Fibroblast of skin of scalp (primary cell): ENCODE measurements around the gene TRAT1.
A peak's percentile ranks its signal among the peaks of the same experiment; 100 is the strongest.

ENCODE experiments used
- DNase-seq: peaks from one replicate; pipeline ENCODE4 v3.0.0-alpha.2; 2013

TRAT1 gene

DNA sequence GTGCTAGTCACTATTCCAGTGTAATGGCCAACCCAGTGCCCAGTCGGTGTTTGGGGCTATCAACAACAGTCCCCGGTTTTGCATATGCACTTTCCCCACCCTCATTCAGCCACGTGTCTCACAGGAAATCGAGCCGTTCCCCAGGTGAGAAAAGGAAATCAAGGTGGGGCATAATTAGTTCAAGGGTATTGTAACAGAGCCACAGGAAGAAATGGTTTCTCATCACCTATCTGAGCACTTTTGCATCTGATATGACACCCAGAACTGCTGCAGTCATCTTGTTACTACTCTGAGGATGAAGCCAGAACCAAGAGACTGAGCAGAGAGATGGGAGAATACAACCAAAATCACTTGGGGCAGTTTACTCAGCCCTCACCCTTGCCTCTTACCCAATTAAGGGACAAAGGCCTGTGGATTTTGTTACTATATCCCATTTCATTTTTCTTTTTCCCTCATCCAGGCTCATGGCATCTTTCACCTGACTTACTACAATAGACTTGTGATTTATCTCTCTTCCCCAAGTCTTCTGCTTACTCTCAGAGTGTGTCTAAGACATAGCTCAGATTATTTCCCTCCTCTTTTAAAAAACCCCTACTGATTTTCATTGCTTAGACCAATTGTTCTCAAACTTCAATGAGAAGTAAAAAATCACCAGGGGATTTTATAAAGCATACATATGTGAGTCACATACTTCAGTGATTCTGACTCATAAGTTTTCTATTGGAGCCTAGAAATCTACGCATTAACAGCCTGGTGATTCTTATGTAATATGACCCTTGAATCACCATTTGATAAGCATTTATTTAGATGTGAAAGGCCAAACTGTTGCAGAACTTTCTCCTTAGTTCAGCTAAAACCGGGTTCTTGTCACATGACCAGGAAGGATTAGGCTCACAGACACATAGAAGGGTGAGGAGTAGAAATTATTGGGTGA is 40.5 kb downstream of the TRAT1 start:
- peak; percentile 14 for DNase-seq

DNA sequence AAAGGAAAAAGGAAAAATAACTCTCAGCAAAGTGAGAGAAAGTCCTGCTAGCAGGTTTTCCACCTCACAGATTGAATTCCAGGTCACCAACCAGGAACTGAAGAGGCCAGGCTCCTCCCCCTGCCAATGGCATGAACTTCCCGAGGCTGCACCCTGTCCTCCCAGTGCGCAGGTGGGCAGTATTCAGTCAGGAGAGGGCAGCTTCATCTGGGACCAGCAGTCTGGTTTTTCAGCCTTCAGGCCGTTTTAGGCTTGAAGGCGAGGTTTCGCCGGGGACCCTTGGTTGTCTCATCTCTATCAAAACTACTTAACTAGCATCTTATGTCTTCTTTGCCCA is 41.2 kb downstream of the TRAT1 start:
- no peak for DNase-seq

DNA sequence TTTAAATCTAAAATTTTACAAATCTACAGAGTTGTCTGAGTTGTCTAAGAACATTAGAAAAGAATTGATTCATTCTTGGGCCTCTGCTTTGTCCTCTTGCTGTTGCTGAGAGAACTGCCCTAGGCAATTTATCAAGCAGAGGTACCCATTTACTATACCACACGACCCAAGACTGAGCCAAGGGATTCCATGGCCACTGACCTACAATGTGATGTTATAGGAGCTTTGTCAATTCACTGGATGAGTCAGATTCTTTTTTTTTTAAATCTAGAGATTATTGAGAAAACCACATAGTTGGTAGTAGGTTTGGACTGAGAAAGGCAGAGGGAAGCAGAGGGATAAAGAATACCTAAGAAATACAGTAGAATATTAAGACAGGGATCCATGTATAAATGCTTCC is 55.3 kb downstream of the TRAT1 start:
- DNase-seq = no peak

DNA sequence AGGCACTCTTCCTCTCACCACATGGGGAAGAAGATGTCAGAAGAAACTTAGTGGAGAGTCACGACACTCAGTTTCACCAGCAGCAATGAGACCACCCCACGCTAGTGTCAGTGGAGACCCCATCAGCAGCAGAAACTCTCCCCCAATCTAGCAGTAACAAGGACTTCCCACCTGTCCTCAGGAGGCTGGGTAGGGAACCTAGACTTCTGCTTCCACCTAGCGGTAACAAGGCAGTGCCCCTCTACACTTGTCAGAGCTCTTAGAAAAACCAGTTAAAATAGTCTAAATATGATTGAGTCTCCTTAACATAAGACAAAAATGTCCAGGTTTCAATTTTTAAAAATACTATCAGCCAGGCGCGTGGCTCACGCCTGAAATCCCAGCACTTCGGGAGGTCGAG is 57.3 kb downstream of the TRAT1 start:
- DNase-seq = no peak

DNA sequence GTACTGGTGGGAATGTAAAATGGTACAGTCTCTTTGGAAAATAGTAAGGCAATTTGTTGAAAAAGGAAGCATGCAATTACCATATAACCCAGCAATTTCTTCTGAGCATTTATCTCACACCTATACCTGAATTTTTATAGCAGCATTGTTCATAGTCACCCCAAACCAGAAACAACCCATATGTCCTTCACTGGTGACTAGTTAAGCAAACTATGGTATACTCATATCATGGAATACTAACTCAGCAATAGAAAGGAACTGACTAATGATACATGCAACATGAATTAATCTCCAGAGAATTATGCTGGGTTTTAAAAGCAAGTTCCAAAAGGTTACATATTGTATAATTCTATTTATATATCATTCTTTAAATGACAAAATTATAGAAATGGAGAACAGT is 60.2 kb downstream of the TRAT1 start:
- DNase-seq = no peak

DNA sequence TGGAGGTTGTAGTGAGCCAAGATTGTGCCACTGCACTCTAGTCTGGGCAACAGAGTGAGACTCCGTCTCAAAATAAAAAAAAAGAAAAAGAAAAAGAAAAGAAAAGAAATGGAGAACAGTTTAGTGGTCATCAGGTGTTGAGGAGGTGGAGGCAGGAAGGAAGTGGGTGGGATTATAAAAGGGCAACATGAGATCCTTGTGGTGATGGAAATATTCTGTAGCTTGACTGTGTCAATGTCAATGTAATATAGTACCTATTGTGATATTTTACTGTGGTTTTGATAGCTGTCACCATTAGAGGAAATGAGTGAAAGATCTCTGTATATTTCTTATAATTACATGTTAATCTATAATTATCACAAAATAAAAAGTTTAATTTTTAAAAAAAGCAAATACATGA is 60.8 kb downstream of the TRAT1 start:
- DNase-seq = no peak

DNA sequence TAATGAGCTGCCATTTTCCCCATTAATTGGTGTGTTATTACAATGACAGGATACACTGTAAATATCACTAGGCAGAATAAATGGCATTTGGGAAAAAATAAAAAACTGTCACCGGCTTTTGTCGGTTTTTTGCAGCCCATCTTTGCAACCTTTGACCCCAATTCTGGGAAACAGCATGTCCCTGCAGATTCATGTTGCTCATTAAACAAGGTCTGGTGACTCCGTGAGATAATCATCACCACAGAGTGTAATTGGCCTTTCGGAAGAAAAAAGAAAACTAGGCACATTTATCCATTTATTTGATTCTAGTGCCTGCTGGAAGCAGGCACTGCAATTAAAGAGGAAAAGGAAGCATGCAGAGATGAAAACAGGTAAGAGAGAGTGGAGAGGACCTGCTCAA is 64.5 kb downstream of the TRAT1 start:
- no peak for DNase-seq

DNA sequence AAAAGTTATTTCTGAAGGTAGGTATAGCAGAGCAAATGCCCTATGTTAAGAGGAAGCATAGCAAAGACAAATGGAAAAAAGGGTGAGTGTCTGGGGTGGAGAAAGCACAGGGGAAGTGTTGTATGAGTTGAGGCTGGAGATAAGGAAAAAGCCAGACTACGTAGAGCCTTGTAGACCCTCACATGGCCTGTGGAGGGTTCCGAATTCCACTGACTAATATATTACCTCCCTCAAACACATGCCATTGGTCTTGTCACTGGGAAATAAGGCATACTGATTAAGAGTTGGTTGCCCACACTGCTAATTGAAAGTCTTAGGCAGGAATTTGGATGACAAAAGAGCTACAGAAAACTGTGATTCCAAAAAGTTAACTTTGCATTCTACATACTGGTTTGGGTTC is 65.2 kb downstream of the TRAT1 start:
- no peak for DNase-seq

DNA sequence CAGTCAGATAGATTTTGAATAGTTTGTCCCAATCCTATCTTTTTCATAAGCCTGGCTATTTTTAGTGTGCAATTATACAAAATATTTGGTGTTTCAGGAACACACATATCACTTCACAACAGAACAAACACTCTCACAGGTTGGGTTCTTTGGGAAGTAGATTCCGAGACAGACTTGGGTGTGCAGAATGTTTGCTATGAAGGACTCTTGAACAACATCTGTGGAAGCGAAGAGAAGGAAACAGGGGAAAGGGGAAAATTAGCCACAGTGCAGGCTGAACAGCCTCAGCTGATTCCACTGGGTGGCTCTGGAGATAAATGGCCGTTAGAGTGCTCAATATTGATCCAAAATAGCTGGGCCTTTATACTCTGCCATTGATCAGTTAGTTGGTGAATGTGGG is 69.2 kb downstream of the TRAT1 start:
- no peak for DNase-seq

DNA sequence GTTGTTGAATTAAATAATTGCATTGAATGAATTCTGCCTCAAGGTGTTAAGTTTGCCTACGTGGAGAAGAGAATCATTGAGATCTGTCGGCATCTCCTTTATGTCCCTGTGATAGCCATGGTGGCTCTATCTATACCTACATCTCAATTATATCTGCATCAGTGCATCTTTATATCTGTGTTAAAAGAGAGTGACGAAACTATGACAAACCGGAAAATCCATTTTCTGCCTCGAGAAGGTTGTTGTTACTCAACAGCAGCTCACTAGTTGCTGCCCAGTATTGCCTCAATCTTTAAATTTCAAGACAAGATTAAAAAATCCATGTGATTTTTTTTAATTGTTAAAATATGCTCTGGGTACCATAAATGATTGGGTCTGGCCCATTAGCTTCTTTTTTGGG is 72.4 kb downstream of the TRAT1 start:
- DNase-seq = no peak

DNA sequence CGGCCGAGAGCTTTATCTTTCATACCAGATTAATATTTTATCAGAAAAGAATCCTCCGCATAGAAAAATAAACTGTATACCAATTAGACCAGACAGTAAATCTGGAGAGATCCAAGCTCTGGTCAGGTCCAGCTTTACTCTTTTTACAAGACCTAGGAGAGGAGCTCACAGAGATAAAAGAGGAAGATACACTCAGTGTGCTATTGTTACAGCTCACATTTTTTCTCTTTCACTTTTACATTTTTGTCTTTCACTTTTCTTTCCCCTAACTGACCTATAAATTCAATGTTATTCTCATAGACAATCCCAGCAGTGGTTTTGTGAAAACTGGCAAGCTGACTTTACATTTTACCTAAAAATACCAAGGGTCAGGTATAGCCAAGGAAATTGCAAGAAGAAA is 75.3 kb downstream of the TRAT1 start:
- no peak for DNase-seq

DNA sequence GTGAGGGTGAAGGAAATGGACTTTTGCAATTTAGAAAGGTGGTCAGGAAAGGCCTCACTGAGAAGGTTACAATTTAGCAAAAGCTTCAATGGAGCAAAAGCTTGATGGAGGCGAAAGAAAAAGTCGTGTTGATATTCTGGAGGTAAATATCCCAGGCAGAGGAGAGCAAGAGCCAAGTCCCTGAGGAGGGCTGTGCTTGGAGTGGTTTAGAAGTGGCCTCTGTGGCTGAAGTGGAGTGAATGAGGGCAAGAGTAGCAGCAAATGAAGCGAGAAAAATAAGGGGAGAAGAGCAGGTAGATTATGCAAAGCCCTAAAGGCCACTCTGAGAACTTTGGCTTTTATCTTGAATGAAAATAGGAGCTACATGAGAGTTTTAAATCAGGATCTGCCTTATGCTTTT is 76.9 kb downstream of the TRAT1 start:
- DNase-seq = no peak
